ENCODE results near the gene UBFD1. TPM values are rescaled to one million over a fixed set of nuclear protein-coding genes. Genes with fewer than 3 reads are reported as not detected.

UBFD1 gene
- total RNA-seq, 1 donor from 2014 or later, result 39.1 TPM

- peaks cover 4% of the 10 kb centered on the region for H3K36me3 ChIP-seq
- no peak for ATAC-seq
Measured at GRCh38 chr16:23515881-23516280, 41.6 kb upstream of the UBFD1 start.

GRCh38 chr16:23516366-23517137 is 41.0 kb upstream of the UBFD1 start:
- peak; percentile 38 to 46 for ATAC-seq
- Histone ChIP-seq H3K9me3 (no peaks in the 10 kb centered on the region), H3K36me3 (peaks cover 6% of the 10 kb centered on the region), H3K27me3 (ENCODE audit: low read depth) (no peaks in the 10 kb centered on the region), H3K27ac (no peak overlapping the region), H3K4me1 (no peaks in the 10 kb centered on the region), H3K4me3 (no peak overlapping the region)
- no peak for TF ChIP-seq CTCF (IDR thresholded peaks at IDR 0.05)
- DNase-seq, result no peak
- intact Hi-C loops (cut with DNase I), result no loop called here

More at GRCh38 chr16:23515881-23516280, 41.6 kb upstream of the UBFD1 start:
- no peaks in the 10 kb centered on the region for H3K9me3 ChIP-seq
- no peak for DNase-seq
- no peak overlapping the region for H3K27ac ChIP-seq
- TF ChIP-seq CTCF (IDR thresholded peaks at IDR 0.05), result no peak
- no peak overlapping the region for H3K4me3 ChIP-seq
- no peaks in the 10 kb centered on the region for H3K4me1 ChIP-seq
- intact Hi-C loops (cut with DNase I), result no loop called here
- H3K27me3 ChIP-seq (ENCODE audit: low read depth), result no peaks in the 10 kb centered on the region

- H3K27me3 ChIP-seq (ENCODE audit: low read depth), result no peaks in the 10 kb centered on the region
- H3K4me3 ChIP-seq, result no peak overlapping the region
- H3K4me1 ChIP-seq, result no peaks in the 10 kb centered on the region
- TF ChIP-seq CTCF (IDR thresholded peaks at IDR 0.05), result no peak
- ATAC-seq (peak; percentile 28 to 63), DNase-seq (no peak)
- intact Hi-C loops (cut with DNase I), result no loop called here
- peak overlapping the region; percentile 24 for H3K27ac ChIP-seq
- H3K9me3 ChIP-seq, result no peaks in the 10 kb centered on the region
- H3K36me3 ChIP-seq, result peaks cover 24% of the 10 kb centered on the region
Measured at GRCh38 chr16:23518435-23518891, 39.1 kb upstream of the UBFD1 start.

- Histone ChIP-seq H3K9me3 (no peaks in the 10 kb centered on the region), H3K36me3 (peaks cover 32% of the 10 kb centered on the region), H3K27ac (no peak overlapping the region), H3K4me3 (no peak overlapping the region), H3K27me3 (ENCODE audit: low read depth) (no peaks in the 10 kb centered on the region), H3K4me1 (no peaks in the 10 kb centered on the region)
- intact Hi-C loops (cut with DNase I), result no loop called here
- ATAC-seq, result no peak
- TF ChIP-seq CTCF (IDR thresholded peaks at IDR 0.05), result no peak
- no peak for DNase-seq
Measured at GRCh38 chr16:23519282-23519681, 38.2 kb upstream of the UBFD1 start.

GRCh38 chr16:23520500-23520899 is 37.0 kb upstream of the UBFD1 start:
- H3K4me1 ChIP-seq, result no peaks in the 10 kb centered on the region
- no peaks in the 10 kb centered on the region for H3K27me3 ChIP-seq (ENCODE audit: low read depth)
- H3K36me3 ChIP-seq, result peaks cover 40% of the 10 kb centered on the region
- DNase-seq, result no peak
- no peaks in the 10 kb centered on the region for H3K9me3 ChIP-seq
- intact Hi-C loops (cut with DNase I), result no loop called here
- H3K4me3 ChIP-seq, result no peak overlapping the region
- peak overlapping the region; percentile 69 for H3K27ac ChIP-seq
- TF ChIP-seq CTCF (IDR thresholded peaks at IDR 0.05), result no peak
- ATAC-seq, result peak; percentile 48 to 54
